SIG-M5 (cell line): ENCODE data around the gene STIM1.

ENCODE experiments used
- DNase-seq: peaks from one replicate; lab custom pipeline; 2025; lab: John Stamatoyannopoulos, UW

The STIM1 gene

GRCh38 chr11:3952715-3953114 lies 97.3 kb downstream of the STIM1 start:
- DNase-seq, result no peak

- DNase-seq, result no peak
Measured at GRCh38 chr11:3953327-3953726, 97.9 kb downstream of the STIM1 start.

GRCh38 chr11:3954448-3955298 lies 99.2 kb downstream of the STIM1 start:
- no peak for DNase-seq

- no peak for DNase-seq
Measured at GRCh38 chr11:3955299-3955665, 99.8 kb downstream of the STIM1 start.

GRCh38 chr11:3956038-3956437 lies 100.6 kb downstream of the STIM1 start:
- no peak for DNase-seq

GRCh38 chr11:3956748-3957147 lies 101.3 kb downstream of the STIM1 start:
- DNase-seq, result no peak

- no peak for DNase-seq
Measured at GRCh38 chr11:3957437-3957836, 102.0 kb downstream of the STIM1 start.

- no peak for DNase-seq
Measured at GRCh38 chr11:3958281-3958680, 102.8 kb downstream of the STIM1 start.

GRCh38 chr11:3959015-3959902 lies 103.8 kb downstream of the STIM1 start:
- DNase-seq, result no peak

- no peak for DNase-seq
Measured at GRCh38 chr11:3959903-3960265, 104.4 kb downstream of the STIM1 start.

- DNase-seq, result no peak
Measured at GRCh38 chr11:3962406-3962840, 107.0 kb downstream of the STIM1 start.

- no peak for DNase-seq
Measured at GRCh38 chr11:3964056-3964455, 108.6 kb downstream of the STIM1 start.

- DNase-seq, result no peak
Measured at GRCh38 chr11:3964935-3965604, 109.6 kb downstream of the STIM1 start.

- DNase-seq, result no peak
Measured at GRCh38 chr11:3967695-3968094, 112.2 kb downstream of the STIM1 start.

- no peak for DNase-seq
Measured at GRCh38 chr11:3969200-3969599, 113.7 kb downstream of the STIM1 start.

GRCh38 chr11:3969613-3970012 lies 114.1 kb downstream of the STIM1 start:
- no peak for DNase-seq

GRCh38 chr11:3970108-3970507 lies 114.6 kb downstream of the STIM1 start:
- no peak for DNase-seq

GRCh38 chr11:3971756-3972404 lies 116.4 kb downstream of the STIM1 start:
- DNase-seq, result no peak

- no peak for DNase-seq
Measured at GRCh38 chr11:3972431-3972830, 117.0 kb downstream of the STIM1 start.

- no peak for DNase-seq
Measured at GRCh38 chr11:3977078-3977477, 121.6 kb downstream of the STIM1 start.

- no peak for DNase-seq
Measured at GRCh38 chr11:3981084-3981633, 125.7 kb downstream of the STIM1 start.

GRCh38 chr11:3982431-3982830 lies 127.0 kb downstream of the STIM1 start:
- DNase-seq, result no peak
